ENCODE results near the gene KRT36. TPM values are rescaled to one million over a fixed set of nuclear protein-coding genes. Genes with fewer than 3 reads are reported as not detected.

KRT36 gene
- polyA plus RNA-seq, 1 donor (not counting 4 experiments of a cell fraction or from before 2014, with no cell fraction given) = not detected

DNA sequence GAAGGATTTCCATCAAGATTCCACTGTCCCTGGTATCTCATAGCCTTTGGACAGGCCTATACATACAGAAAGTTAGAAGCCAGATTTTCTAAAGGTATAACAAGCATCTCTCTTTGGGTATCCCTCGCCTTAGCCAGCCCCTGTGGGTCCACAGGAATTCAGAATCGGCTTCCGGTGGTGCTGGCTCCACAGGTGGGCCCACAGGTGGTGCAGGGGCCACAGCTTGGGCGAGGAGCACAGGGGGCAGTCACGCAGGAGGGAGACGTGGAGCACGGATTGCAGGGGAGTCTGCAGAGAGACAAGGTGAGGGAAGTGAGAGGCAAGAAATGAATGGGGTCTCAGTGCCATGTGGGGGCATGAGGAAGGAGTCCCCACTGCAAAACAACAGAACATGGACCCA, 52.5 kb downstream of the KRT36 start:
- Histone ChIP-seq H3K4me1 (ENCODE audit: control insufficient read depth, extremely low read depth, insufficient read depth, low read length) (no peaks in the 10 kb centered on the region), H3K36me3 (ENCODE audit: control insufficient read depth in 2 of 2, extremely low read depth in 1 of 2, insufficient read depth in 2 of 2, low read length in 2 of 2) (no peaks in the 10 kb centered on the region), H3K9ac (ENCODE audit: control insufficient read depth, extremely low read depth, insufficient read depth, low read length) (no peak overlapping the region), H3K79me2 (ENCODE audit: control insufficient read depth, insufficient read depth, low read length) (no peaks in the 10 kb centered on the region), H2AFZ (ENCODE audit: control insufficient read depth, low read length) (no peak overlapping the region), H3K27me3 (ENCODE audit: control insufficient read depth, extremely low read depth, insufficient read depth, low read length) (no peaks in the 10 kb centered on the region), H4K20me1 (ENCODE audit: control insufficient read depth, extremely low read depth, insufficient read depth, low read length) (no peaks in the 10 kb centered on the region), H3K27ac (ENCODE audit: control insufficient read depth, insufficient read depth, low read length) (no peak overlapping the region), H3K9me3 (ENCODE audit: control insufficient read depth, low read depth, low read length) (no peaks in the 10 kb centered on the region), H3K4me2 (ENCODE audit: control insufficient read depth, extremely low read depth, insufficient read depth, low read depth, low read length) (no peak overlapping the region), H3K4me3 (ENCODE audit: control insufficient read depth in 2 of 3, extremely low read depth in 1 of 3, insufficient read depth in 2 of 3, low read depth in 1 of 3, low read length in 3 of 3) (no peak overlapping the region), H3K9me1 (ENCODE audit: control insufficient read depth, extremely low read depth, insufficient read depth, low read length) (no peaks in the 10 kb centered on the region)
- FAIRE-seq = no peak
- DNase-seq (ENCODE audit: low read depth, low spot score) = no peak
- dilution Hi-C loops (cut with MboI; ENCODE audit: extremely low pct_ligation_motif_present, low sequenced_read_pairs) = no loop called here
- TF ChIP-seq, protein P1, sequence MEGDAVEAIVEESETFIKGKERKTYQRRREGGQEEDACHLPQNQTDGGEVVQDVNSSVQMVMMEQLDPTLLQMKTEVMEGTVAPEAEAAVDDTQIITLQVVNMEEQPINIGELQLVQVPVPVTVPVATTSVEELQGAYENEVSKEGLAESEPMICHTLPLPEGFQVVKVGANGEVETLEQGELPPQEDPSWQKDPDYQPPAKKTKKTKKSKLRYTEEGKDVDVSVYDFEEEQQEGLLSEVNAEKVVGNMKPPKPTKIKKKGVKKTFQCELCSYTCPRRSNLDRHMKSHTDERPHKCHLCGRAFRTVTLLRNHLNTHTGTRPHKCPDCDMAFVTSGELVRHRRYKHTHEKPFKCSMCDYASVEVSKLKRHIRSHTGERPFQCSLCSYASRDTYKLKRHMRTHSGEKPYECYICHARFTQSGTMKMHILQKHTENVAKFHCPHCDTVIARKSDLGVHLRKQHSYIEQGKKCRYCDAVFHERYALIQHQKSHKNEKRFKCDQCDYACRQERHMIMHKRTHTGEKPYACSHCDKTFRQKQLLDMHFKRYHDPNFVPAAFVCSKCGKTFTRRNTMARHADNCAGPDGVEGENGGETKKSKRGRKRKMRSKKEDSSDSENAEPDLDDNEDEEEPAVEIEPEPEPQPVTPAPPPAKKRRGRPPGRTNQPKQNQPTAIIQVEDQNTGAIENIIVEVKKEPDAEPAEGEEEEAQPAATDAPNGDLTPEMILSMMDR (optimal IDR thresholded peaks at IDR 0.05 in 1 of 3, IDR thresholded peaks at IDR 0.05 in 1 of 3, conservative IDR thresholded peaks at IDR 0.05 in 1 of 3; ENCODE audit: extremely low read depth in 1 of 3, insufficient read depth in 2 of 3, low read length in 3 of 3) = no peak
- TF ChIP-seq EZH2 (IDR thresholded peaks at IDR 0.05; ENCODE audit: low read length) = no peak

Small RNA genes within 50 kb of the gene (small RNA-seq; reads per million reads assigned to genes)
- gene RNU2-32P (ENCODE audit: insufficient read length in 3 of 3, low read depth in 3 of 3, low replicate concordance in 1 of 3) = 0.20 to 1.5 (median 1.0) reads per million in 3 experiments

Other genes with a start within 250 kb of the KRT36 start
- not detected in 3 replicates for gene KRTAP9-4, start 240.2 kb downstream of the KRT36 start, polyA plus RNA-seq
- gene KRTAP9-9, start 234.5 kb downstream of the KRT36 start, polyA plus RNA-seq = not detected in 3 replicates
- not detected in 3 replicates for gene KRTAP9-6, start 224.5 kb downstream of the KRT36 start, polyA plus RNA-seq
- not detected in 3 replicates for gene KRTAP9-7, start 214.2 kb downstream of the KRT36 start, polyA plus RNA-seq
- gene KRTAP29-1, start 187.1 kb downstream of the KRT36 start, polyA plus RNA-seq = not detected in 3 replicates
- gene KRTAP16-1, start 180.6 kb downstream of the KRT36 start, polyA plus RNA-seq = not detected in 3 replicates
- not detected in 3 replicates for gene KRTAP17-1, start 174.2 kb downstream of the KRT36 start, polyA plus RNA-seq
- 0.14 TPM in 1 of 3 replicates, not detected in the others for gene KRT33A, start 139.1 kb downstream of the KRT36 start, polyA plus RNA-seq
- gene KRT33B, start 120.1 kb downstream of the KRT36 start, polyA plus RNA-seq = 0.18 to 0.33 TPM (median 0.21 TPM) in 3 replicates
- gene KRT34, start 107.6 kb downstream of the KRT36 start, polyA plus RNA-seq = 4.4 to 4.8 TPM (median 4.6 TPM) in 3 replicates
- gene KRT31, start 92.3 kb downstream of the KRT36 start, polyA plus RNA-seq = 20.5 to 45.2 TPM (median 24.9 TPM) in 3 replicates
- gene KRT37, start 65.3 kb downstream of the KRT36 start, polyA plus RNA-seq = 0.03 to 0.08 TPM (median 0.04 TPM) in 3 replicates
- not detected in 3 replicates for gene KRT38, start 48.9 kb downstream of the KRT36 start, polyA plus RNA-seq
- 0.03 TPM in 1 of 3 replicates, not detected in the others for gene KRT32, start 22.5 kb downstream of the KRT36 start, polyA plus RNA-seq
- gene KRT35, start 8.8 kb downstream of the KRT36 start, polyA plus RNA-seq = not detected in 3 replicates
- gene KRT13, start 15.7 kb upstream of the KRT36 start, polyA plus RNA-seq = 15.2 to 46.6 TPM (median 24.0 TPM) in 3 replicates
- gene KRT15, start 29.0 kb upstream of the KRT36 start, polyA plus RNA-seq = 505 to 838 TPM (median 729 TPM) in 3 replicates
- 29.7 to 60.4 TPM (median 35.5 TPM) in 3 replicates for gene KRT19, start 38.4 kb upstream of the KRT36 start, polyA plus RNA-seq
- 0.85 to 1.6 TPM (median 1.5 TPM) in 3 replicates for gene KRT9, start 82.1 kb upstream of the KRT36 start, polyA plus RNA-seq
- gene KRT14, start 97.0 kb upstream of the KRT36 start, polyA plus RNA-seq = 26,041 to 32,523 TPM (median 29,603 TPM) in 3 replicates
- gene KRT16, start 122.9 kb upstream of the KRT36 start, polyA plus RNA-seq = 1,163 to 4,746 TPM (median 1,851 TPM) in 3 replicates
- 6,440 to 12,579 TPM (median 8,666 TPM) in 3 replicates for gene KRT17, start 134.7 kb upstream of the KRT36 start, polyA plus RNA-seq
- gene EIF1, start 199.0 kb upstream of the KRT36 start, polyA plus RNA-seq = 236 to 308 TPM (median 272 TPM) in 3 replicates
- gene GAST, start 222.4 kb upstream of the KRT36 start, polyA plus RNA-seq = 0.40 to 4.8 TPM (median 0.87 TPM) in 3 replicates
- 0.95 to 2.3 TPM (median 1.6 TPM) in 3 replicates for gene HAP1, start 244.7 kb upstream of the KRT36 start, polyA plus RNA-seq